ENCODE measurements around the gene CCDC66.
"Not testable (repeated sequence)": the region's sequence is repeated elsewhere in the genome, so short reads cannot be mapped to it uniquely, and the experiment has no call there.

Gene CCDC66

GRCh38 chr3:56556908-56557830 is at the start of gene CCDC66:
Gene CCDC66, plus strand, starts transcription at chr3:56557175. Its CDS starts 68 bp downstream, at chr3:56557243.
- peak; percentile 87 for DNase-seq

- no peak for DNase-seq
Observed at GRCh38 chr3:56519641-56520040, 37.3 kb upstream of the CCDC66 start.

- no peak for DNase-seq
Observed at GRCh38 chr3:56522374-56522773, 34.6 kb upstream of the CCDC66 start.

- DNase-seq, result no peak
Observed at GRCh38 chr3:56525291-56525690, 31.7 kb upstream of the CCDC66 start.

- DNase-seq, result no peak
Observed at GRCh38 chr3:56536735-56537134, 20.2 kb upstream of the CCDC66 start.

GRCh38 chr3:56547486-56547885 is 9.5 kb upstream of the CCDC66 start:
- DNase-seq, result peak; percentile 23

- no peak for DNase-seq
Observed at GRCh38 chr3:56557831-56558170, 826 bp downstream of the CCDC66 start.

GRCh38 chr3:56573501-56573900 is 16.5 kb downstream of the CCDC66 start:
- no peak for DNase-seq

GRCh38 chr3:56581941-56582340 is 25.0 kb downstream of the CCDC66 start:
- not testable (repeated sequence) for DNase-seq

- not testable (repeated sequence) for DNase-seq
Observed at GRCh38 chr3:56584275-56584674, 27.3 kb downstream of the CCDC66 start.

- DNase-seq, result no peak
Observed at GRCh38 chr3:56590814-56591213, 33.8 kb downstream of the CCDC66 start.

GRCh38 chr3:56591262-56591661 is 34.3 kb downstream of the CCDC66 start:
- DNase-seq, result no peak

GRCh38 chr3:56593455-56594158 is 36.6 kb downstream of the CCDC66 start:
- no peak for DNase-seq

GRCh38 chr3:56595975-56596840 is 39.2 kb downstream of the CCDC66 start:
- no peak for DNase-seq

- not testable (repeated sequence) for DNase-seq
Observed at GRCh38 chr3:56608479-56608878, 51.5 kb downstream of the CCDC66 start.

- no peak for DNase-seq
Observed at GRCh38 chr3:56610669-56611335, 53.8 kb downstream of the CCDC66 start.

GRCh38 chr3:56611364-56611763 is 54.4 kb downstream of the CCDC66 start:
- no peak for DNase-seq

GRCh38 chr3:56612146-56612545 is 55.2 kb downstream of the CCDC66 start:
- no peak for DNase-seq

- no peak for DNase-seq
Observed at GRCh38 chr3:56613016-56613415, 56.0 kb downstream of the CCDC66 start.

- DNase-seq, result no peak
Observed at GRCh38 chr3:56616478-56617006, 59.6 kb downstream of the CCDC66 start.

GRCh38 chr3:56620371-56620770 is 63.4 kb downstream of the CCDC66 start:
- no peak for DNase-seq

GRCh38 chr3:56621681-56622080 is 64.7 kb downstream of the CCDC66 start:
- DNase-seq, result no peak

All from NCI-H146 (cell line).